Cardiac septum (tissue), 1 donor: Measurements from ENCODE around the gene RNASE7. TPM values are rescaled to one million over a fixed set of nuclear protein-coding genes. Genes with fewer than 3 reads are reported as not detected.
"Not testable (repeated sequence)": the region's sequence is repeated elsewhere in the genome, so short reads cannot be mapped to it uniquely, and the experiment has no call there.

Experiments
- DNase-seq: peaks from one replicate; pipeline ENCODE4 v3.0.0-alpha.2; 2020; ENCODE audit warnings: low spot score
- intact Hi-C: fragments of 100-400 bp; cut with DNase I; formaldehyde crosslinking; loops from one replicate; pipeline ENCODE4 v1.14.0; 2022
- long read RNA-seq: library from polyadenylated mRNA; unstranded; transcript quantifications from one replicate; pipeline ENCODE4 v2.0.0, GENCODE V29; 2021
- total RNA-seq: library from RNA; stranded (reverse); fragmentation: NEBNext Ultra II Directional; extraction: Animal tissue kit (Norgen Biotek cat#: 25700); gene quantifications from one replicate; pipeline ENCODE4 v1.2.1, GENCODE V29; 2021
- donor health status: DM: no; HTN: no; CAD: no.

Gene RNASE7
- total RNA-seq = not detected
- long read RNA-seq = 0 reads

- DNase-seq = no peak
- intact Hi-C loops = loop anchor here (5.0 kb wide), 1 partner anchor 185 kb away; no protein-coding TSS in a partner anchor
Observed at GRCh38 chr14:21041676-21042433, at the start of gene RNASE7. Gene RNASE7 (plus strand): TSS chr14:21042362. CDS start chr14:21042993, 631 bp downstream.

GRCh38 chr14:20996521-20996920 lies 45.6 kb upstream of the RNASE7 start:
- intact Hi-C loops = no loop called here
- no peak for DNase-seq

- intact Hi-C loops = no loop called here
- no peak for DNase-seq
Observed at GRCh38 chr14:20997115-20997514, 45.0 kb upstream of the RNASE7 start.

- no peak for DNase-seq
- intact Hi-C loops = no loop called here
Observed at GRCh38 chr14:20997564-20997963, 44.6 kb upstream of the RNASE7 start.

- intact Hi-C loops = no loop called here
Observed at GRCh38 chr14:20998139-20998538, 44.0 kb upstream of the RNASE7 start.

GRCh38 chr14:20998674-20999366 lies 43.3 kb upstream of the RNASE7 start, which contains the start of gene SLC39A2:
Gene SLC39A2 (plus strand): TSS chr14:20999293. CDS start chr14:20999447, 154 bp downstream.
- no peak for DNase-seq
- intact Hi-C loops = no loop called here

More at GRCh38 chr14:20998139-20998538, 44.0 kb upstream of the RNASE7 start:
- DNase-seq = no peak

GRCh38 chr14:20999591-20999990 lies 42.6 kb upstream of the RNASE7 start:
- DNase-seq = no peak
- intact Hi-C loops = no loop called here

GRCh38 chr14:21001218-21001617 lies 40.9 kb upstream of the RNASE7 start:
- intact Hi-C loops = no loop called here
- no peak for DNase-seq

GRCh38 chr14:21003788-21004346 lies 38.3 kb upstream of the RNASE7 start:
- intact Hi-C loops = loop anchor here (1.0 kb wide), 1 partner anchor 33 kb away; no protein-coding TSS in a partner anchor
- no peak for DNase-seq

- intact Hi-C loops, DNase-seq: not testable (repeated sequence)
Observed at GRCh38 chr14:21009721-21010120, 32.4 kb upstream of the RNASE7 start.

- intact Hi-C loops = no loop called here
Observed at GRCh38 chr14:21011136-21011535, 31.0 kb upstream of the RNASE7 start.

GRCh38 chr14:21014761-21015190 lies 27.4 kb upstream of the RNASE7 start:
- intact Hi-C loops = loop anchor here (1.0 to 5.0 kb wide), 2 partner anchors 26 to 78 kb away; no protein-coding TSS in a partner anchor
- peak; percentile 83 for DNase-seq

More at GRCh38 chr14:21011136-21011535, 31.0 kb upstream of the RNASE7 start:
- DNase-seq = no peak

- intact Hi-C loops = loop anchor here (5.0 kb wide), 1 partner anchor 77 kb away; no protein-coding TSS in a partner anchor
- no peak for DNase-seq
Observed at GRCh38 chr14:21015312-21015711, 26.9 kb upstream of the RNASE7 start.

GRCh38 chr14:21016413-21017190 lies 25.6 kb upstream of the RNASE7 start:
- intact Hi-C loops = loop anchor here (5.0 kb wide), 1 partner anchor 76 kb away; no protein-coding TSS in a partner anchor
- DNase-seq = no peak

GRCh38 chr14:21017528-21018245 lies 24.5 kb upstream of the RNASE7 start:
- no peak for DNase-seq
- intact Hi-C loops = loop anchor here (5.0 kb wide), 1 partner anchor 75 kb away; no protein-coding TSS in a partner anchor

GRCh38 chr14:21018286-21018685 lies 23.9 kb upstream of the RNASE7 start:
- intact Hi-C loops = loop anchor here (5.0 kb wide), 1 partner anchor 74 kb away; no protein-coding TSS in a partner anchor

GRCh38 chr14:21018781-21019180 lies 23.4 kb upstream of the RNASE7 start:
- intact Hi-C loops = loop anchor here (5.0 kb wide), 1 partner anchor 74 kb away; no protein-coding TSS in a partner anchor

More at GRCh38 chr14:21018286-21018685, 23.9 kb upstream of the RNASE7 start:
- no peak for DNase-seq

GRCh38 chr14:21019366-21019765 lies 22.8 kb upstream of the RNASE7 start:
- DNase-seq = no peak
- intact Hi-C loops = loop anchor here (5.0 kb wide), 1 partner anchor 73 kb away; no protein-coding TSS in a partner anchor

More at GRCh38 chr14:21018781-21019180, 23.4 kb upstream of the RNASE7 start:
- DNase-seq = no peak
